GM18517 (cell line): ENCODE data around the gene MYH11.
"Not testable (repeated sequence)": the region's sequence is repeated elsewhere in the genome, so short reads cannot be mapped to it uniquely, and the experiment has no call there.

Experiments used
- ATAC-seq: cut with Tn5 transposase; IDR thresholded peaks from one replicate; pipeline ENCODE4 v1.9.1; 2021; ENCODE audit warnings: mild to moderate bottlenecking, moderate library complexity; ENCODE audit not compliant: unreplicated experiment

MYH11 gene

GRCh38 chr16:15757077-15757386, 99.8 kb downstream of the MYH11 start:
- no peak for ATAC-seq

GRCh38 chr16:15754821-15755534, 101.8 kb downstream of the MYH11 start:
- ATAC-seq = no peak

- no peak for ATAC-seq
Observed at GRCh38 chr16:15752717-15753488, 103.9 kb downstream of the MYH11 start.

- no peak for ATAC-seq
Observed at GRCh38 chr16:15751940-15752339, 104.9 kb downstream of the MYH11 start.

GRCh38 chr16:15749985-15750384, 106.8 kb downstream of the MYH11 start:
- no peak for ATAC-seq

GRCh38 chr16:15749371-15749770, 107.5 kb downstream of the MYH11 start:
- no peak for ATAC-seq

GRCh38 chr16:15748654-15749053, 108.2 kb downstream of the MYH11 start:
- no peak for ATAC-seq

GRCh38 chr16:15747937-15748336, 108.9 kb downstream of the MYH11 start:
- ATAC-seq = no peak

GRCh38 chr16:15746332-15746731, 110.5 kb downstream of the MYH11 start:
- no peak for ATAC-seq

GRCh38 chr16:15743657-15744056, 113.2 kb downstream of the MYH11 start:
- ATAC-seq = no peak

GRCh38 chr16:15742716-15743115, 114.1 kb downstream of the MYH11 start:
- ATAC-seq = no peak

- ATAC-seq = no peak
Observed at GRCh38 chr16:15741207-15741871, 115.5 kb downstream of the MYH11 start.

- ATAC-seq = no peak
Observed at GRCh38 chr16:15739950-15740349, 116.9 kb downstream of the MYH11 start.

GRCh38 chr16:15739464-15739863, 117.4 kb downstream of the MYH11 start:
- no peak for ATAC-seq

GRCh38 chr16:15737140-15737644, 119.6 kb downstream of the MYH11 start:
- ATAC-seq = no peak

- no peak for ATAC-seq
Observed at GRCh38 chr16:15736529-15736928, 120.3 kb downstream of the MYH11 start.

GRCh38 chr16:15735610-15736009, 121.2 kb downstream of the MYH11 start:
- no peak for ATAC-seq

GRCh38 chr16:15732416-15732815, 124.4 kb downstream of the MYH11 start:
- no peak for ATAC-seq

GRCh38 chr16:15729152-15729551, 127.7 kb downstream of the MYH11 start:
- no peak for ATAC-seq

GRCh38 chr16:15727697-15728096, 129.1 kb downstream of the MYH11 start:
- ATAC-seq = not testable (repeated sequence)

GRCh38 chr16:15726715-15727114, 130.1 kb downstream of the MYH11 start:
- no peak for ATAC-seq
